Pancreas (tissue), 10 donors: ENCODE results near the gene USH1G. TPM values are rescaled to one million over a fixed set of nuclear protein-coding genes. Genes with fewer than 3 reads are reported as not detected.

Experiments used
- ATAC-seq, 4 donors: fragments of 200-7000 bp; cut with Tn5 transposase; one replicate each; pipeline versions ENCODE4 v1.8.0 to v1.9.1; 2020; ENCODE audit warnings: mild to moderate bottlenecking in 4 of 4, moderate library complexity in 4 of 4
- DNase-seq, 6 donors: peaks; one replicate each; pipeline ENCODE4 v3.0.0-alpha.2; 2020
- FAIRE-seq: peaks from 2 replicates; lab custom pipeline; 2012; peaks lifted over from hg19 to GRCh38; lab: Jason Lieb, UNC
- H3K27ac ChIP-seq, 4 donors: fragments of 200-600 bp; sonication (generic); 1 replicate in 3 of 4; 2 replicates in 1 of 4; pipeline versions ENCODE4 v1.5.0 to v1.8.0; 2020
- H3K27me3 ChIP-seq, 4 donors: fragments of 200-600 bp; one replicate each; pipeline ENCODE4 v1.8.0; 2021
- H3K36me3 ChIP-seq, 3 donors: fragments of 200-600 bp; sonication (generic) in 1 of 3; one replicate each; pipeline versions ENCODE4 v1.5.0 to v1.8.0; 2020 to 2021
- H3K4me1 ChIP-seq, 3 donors: fragments of 200-600 bp; one replicate each; pipeline ENCODE4 v1.8.0; 2021
- H3K4me3 ChIP-seq, 4 donors: fragments of 200-600 bp; sonication (generic) in 2 of 4; one replicate each; pipeline versions ENCODE4 v1.5.0 to v1.8.0; 2020 to 2021
- H3K9me3 ChIP-seq, 4 donors: fragments of 200-600 bp; one replicate each; pipeline ENCODE4 v1.8.0; 2021
- WGBS, 2 donors: extraction: QIAGEN DNeasy Blood & Tissue Kit; methylation state at CpG; one replicate each; pipeline ENCODE4 v1.1.7; 2013; 5-methylcytosine and 5-hydroxymethylcytosine counted together
- intact Hi-C, 3 donors: fragments of 100-400 bp; cut with DNase I; formaldehyde crosslinking; loops; one replicate each; pipeline versions ENCODE4 v1.11.1 to v1.14.2; 2022
- polyA plus RNA-seq, 2 donors: library from polyadenylated mRNA; stranded (reverse); fragments of 200-250 nt; gene quantifications; one replicate each; pipeline ENCODE4 v1.2.3, GENCODE V29; 2013
- total RNA-seq, 6 donors: library from RNA; stranded (reverse); fragmentation: NEBNext Ultra II Directional in 4 of 6; extraction: Animal tissue kit (Norgen Biotek cat#: 25700) in 4 of 6; gene quantifications; one replicate each; pipeline versions ENCODE4 v1.2.1 to v1.2.4, GENCODE V29; 2021 to 2023
- TF ChIP-seq, protein P1 (sequence below), 4 donors: fragments of 200-600 bp; sonication (generic) in 3 of 4; IDR thresholded peaks; one replicate each; pipeline versions ENCODE4 v1.5.0 to v1.8.0; 2021; ENCODE audit warnings: antibody characterized with exemption in 4 of 4
- donor health status: healthy with polysubstance abuse.
- donor health status: DM: no; HTN: no; CAD: no; lungs with moderate emphysema.
- donor health status: DM: no; HTN: no; CAD: no.
- donor health status: control.
- donor health status: control.
- donor health status: Bipolar disorder and iron deficiency.
- donor health status: DM: yes; HTN: yes; CAD: no.
- donor health status: DM: no; HTN: no; CAD: no.
- donor health status: DM: no; HTN: no; CAD: no.
- donor health status: DM: yes; HTN: yes; CAD: no.

Gene USH1G
- total and polyA plus RNA-seq, 8 donors, result 0.03 to 0.17 (median 0.09) TPM; not detected in 1

DNA sequence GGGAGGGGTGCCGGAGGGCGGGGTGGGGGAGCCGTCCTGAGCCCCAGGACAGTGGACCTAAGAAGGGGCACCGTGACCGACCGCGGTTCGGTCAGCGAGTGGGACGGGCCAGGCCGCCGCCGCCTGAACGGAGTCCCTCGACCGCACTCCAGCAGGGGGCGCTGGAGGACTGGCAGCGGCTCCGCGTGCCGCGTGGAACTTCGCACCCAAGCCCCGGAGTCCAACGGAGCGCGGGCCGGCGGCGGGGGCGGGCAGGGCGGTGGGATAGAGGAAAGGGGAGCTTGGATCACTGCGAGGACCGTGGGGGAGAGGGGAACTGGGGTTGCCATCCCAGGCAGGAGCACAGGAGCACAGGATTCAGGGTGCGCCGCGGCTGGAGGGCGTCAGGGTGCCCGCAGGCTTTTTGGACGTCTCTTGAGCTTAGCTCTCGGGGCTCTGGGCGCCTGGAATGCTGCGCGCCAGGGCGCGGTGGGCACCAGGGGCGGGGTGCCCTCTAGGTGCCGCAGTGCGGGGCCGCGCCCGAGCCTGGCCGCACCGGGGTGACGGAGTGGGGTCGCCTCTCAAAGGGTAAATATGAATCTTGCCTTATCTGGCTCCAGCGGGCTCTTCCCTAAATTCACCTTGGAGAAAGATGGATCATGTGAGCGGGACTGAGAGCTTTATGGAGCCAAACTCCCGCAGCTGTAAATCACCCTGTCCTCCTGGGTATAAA, 639 bp upstream of the USH1G start:
- Histone ChIP-seq H3K27ac (no peak overlapping the region), H3K4me1 (peaks cover 5 to 12% (median 8%) of the 10 kb centered on the region in 3 donors), H3K36me3 (no peaks in the 10 kb centered on the region), H3K4me3 (peak overlapping the region in 2 of 4 donors; percentile 35 to 46), H3K9me3 (no peaks in the 10 kb centered on the region), H3K27me3 (peaks cover 0 to 11% (median 4%) of the 10 kb centered on the region in 4 donors)
- TF ChIP-seq, protein P1, sequence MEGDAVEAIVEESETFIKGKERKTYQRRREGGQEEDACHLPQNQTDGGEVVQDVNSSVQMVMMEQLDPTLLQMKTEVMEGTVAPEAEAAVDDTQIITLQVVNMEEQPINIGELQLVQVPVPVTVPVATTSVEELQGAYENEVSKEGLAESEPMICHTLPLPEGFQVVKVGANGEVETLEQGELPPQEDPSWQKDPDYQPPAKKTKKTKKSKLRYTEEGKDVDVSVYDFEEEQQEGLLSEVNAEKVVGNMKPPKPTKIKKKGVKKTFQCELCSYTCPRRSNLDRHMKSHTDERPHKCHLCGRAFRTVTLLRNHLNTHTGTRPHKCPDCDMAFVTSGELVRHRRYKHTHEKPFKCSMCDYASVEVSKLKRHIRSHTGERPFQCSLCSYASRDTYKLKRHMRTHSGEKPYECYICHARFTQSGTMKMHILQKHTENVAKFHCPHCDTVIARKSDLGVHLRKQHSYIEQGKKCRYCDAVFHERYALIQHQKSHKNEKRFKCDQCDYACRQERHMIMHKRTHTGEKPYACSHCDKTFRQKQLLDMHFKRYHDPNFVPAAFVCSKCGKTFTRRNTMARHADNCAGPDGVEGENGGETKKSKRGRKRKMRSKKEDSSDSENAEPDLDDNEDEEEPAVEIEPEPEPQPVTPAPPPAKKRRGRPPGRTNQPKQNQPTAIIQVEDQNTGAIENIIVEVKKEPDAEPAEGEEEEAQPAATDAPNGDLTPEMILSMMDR (IDR thresholded peaks at IDR 0.05), result peak; percentile 75 to 90 (median 84)
- intact Hi-C loops, result no loop called here
- FAIRE-seq (no peak), DNase-seq (peak; percentile 47 to 96 (median 80)), ATAC-seq (peak; percentile 83 to 89 (median 85))
- WGBS, 2 donors, result 2 to 5% methylated on average over 54 to 59 of the region's 59 CpGs

DNA sequence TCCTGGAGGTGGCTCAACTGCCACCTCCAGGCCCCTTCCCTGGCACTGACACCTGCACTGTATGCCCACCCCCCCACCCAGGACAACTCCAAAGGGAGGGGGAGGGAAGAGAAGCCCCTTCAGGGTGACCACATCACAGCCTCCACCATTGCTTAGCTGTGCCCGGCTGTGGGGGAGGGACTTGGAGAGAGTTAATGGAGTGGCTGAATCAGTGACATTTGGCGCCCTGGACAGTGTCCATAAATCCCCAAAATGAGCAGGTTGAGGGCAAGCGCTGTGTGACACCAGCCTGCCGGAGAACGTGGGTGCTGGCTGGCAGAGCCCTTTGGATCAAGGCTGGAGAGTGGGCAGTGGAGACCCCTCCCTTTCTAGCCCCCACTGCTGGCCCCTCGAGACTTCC, 883 bp downstream of the USH1G start:
- FAIRE-seq (no peak), ATAC-seq (no peak)

DNA sequence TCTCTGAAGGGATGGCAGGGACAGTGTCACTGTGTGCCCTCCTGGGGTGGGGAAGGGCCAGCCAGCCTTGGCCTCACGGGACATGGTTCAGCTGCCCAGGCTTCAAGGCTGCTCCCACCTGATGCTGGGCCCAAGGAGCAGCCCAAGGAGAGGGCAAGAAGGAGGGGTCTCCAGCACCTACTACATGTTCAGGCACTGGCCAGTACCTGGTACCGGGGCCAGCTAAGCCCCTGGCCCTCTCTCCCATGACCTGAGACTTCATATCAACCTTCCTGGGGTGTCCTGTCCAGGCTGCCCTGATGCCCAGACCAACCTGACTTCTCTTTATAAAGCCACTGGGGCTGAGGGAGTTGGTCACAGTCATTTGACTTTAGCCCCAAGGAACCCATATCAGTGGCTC, 1.3 kb downstream of the USH1G start:
- Histone ChIP-seq H3K4me1 (peaks cover 5 to 12% (median 8%) of the 10 kb centered on the region in 3 donors), H3K4me3 (no peak overlapping the region), H3K27me3 (peaks cover 0 to 8% (median 4%) of the 10 kb centered on the region in 4 donors), H3K27ac (no peak overlapping the region), H3K9me3 (no peaks in the 10 kb centered on the region), H3K36me3 (no peaks in the 10 kb centered on the region)
- DNase-seq (no peak), ATAC-seq (no peak), FAIRE-seq (no peak)
- TF ChIP-seq, protein P1 (IDR thresholded peaks at IDR 0.05), result no peak
- intact Hi-C loops, result no loop called here
- 88 to 97% methylated on average over 2 of the region's 2 CpGs for WGBS, 2 donors

More for the DNA sequence above, 883 bp downstream of the USH1G start:
- DNase-seq, result no peak
- H3K27ac ChIP-seq, result no peak overlapping the region
- H3K9me3 ChIP-seq, result no peaks in the 10 kb centered on the region
- 55 to 66% methylated on average over 6 of the region's 6 CpGs for WGBS, 2 donors
- H3K4me3 ChIP-seq, result no peak overlapping the region
- peaks cover 5 to 12% (median 8%) of the 10 kb centered on the region in 3 donors for H3K4me1 ChIP-seq
- intact Hi-C loops, result no loop called here
- no peaks in the 10 kb centered on the region for H3K36me3 ChIP-seq
- peaks cover 0 to 9% (median 4%) of the 10 kb centered on the region in 4 donors for H3K27me3 ChIP-seq
- TF ChIP-seq, protein P1 (IDR thresholded peaks at IDR 0.05), result no peak

DNA sequence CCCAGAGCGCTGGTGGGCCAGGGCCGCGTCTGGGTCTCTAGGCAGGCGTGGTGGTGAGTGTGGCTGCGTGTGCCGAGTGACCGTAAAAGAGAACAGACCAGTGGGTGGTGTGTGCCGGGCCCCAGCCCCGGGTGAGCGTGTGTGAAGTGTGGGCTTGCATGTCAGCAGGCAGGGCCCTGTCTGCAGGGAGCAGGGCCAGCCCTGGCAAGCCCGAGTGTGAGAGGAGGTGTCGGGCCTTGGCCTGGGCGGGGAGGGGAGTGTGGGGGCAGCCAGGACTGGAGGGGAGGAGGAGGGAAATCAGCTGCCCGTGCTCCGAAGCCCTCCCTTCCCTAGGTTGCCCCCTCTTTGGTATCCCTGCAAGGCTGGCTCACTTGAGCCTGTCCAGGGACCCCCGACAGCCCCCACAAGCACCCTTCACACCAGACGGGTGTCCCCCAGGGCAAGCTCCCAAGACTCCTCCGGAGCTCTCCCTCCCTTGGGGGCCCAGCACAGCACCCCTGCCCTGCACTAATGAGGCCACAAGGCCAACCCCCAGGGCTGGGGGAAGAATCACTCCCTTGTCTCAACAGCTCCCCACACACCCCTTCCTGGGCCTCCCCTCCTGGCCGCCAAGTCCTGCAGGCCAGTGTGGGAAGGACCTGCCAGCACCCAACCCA, 1.9 kb downstream of the USH1G start:
- H3K27me3 ChIP-seq, result peaks cover 0 to 8% (median 4%) of the 10 kb centered on the region in 4 donors
- WGBS, 2 donors, result 52% methylated on average over 15 to 19 of the region's 19 CpGs
- ATAC-seq (no peak), FAIRE-seq (no peak), DNase-seq (peak in 1 of 6 donors; percentile 64)
- no peak overlapping the region for H3K4me3 ChIP-seq
- no peak overlapping the region for H3K27ac ChIP-seq
- H3K36me3 ChIP-seq, result no peaks in the 10 kb centered on the region
- H3K9me3 ChIP-seq, result no peaks in the 10 kb centered on the region
- TF ChIP-seq, protein P1 (IDR thresholded peaks at IDR 0.05), result no peak
- peaks cover 5 to 12% (median 8%) of the 10 kb centered on the region in 3 donors for H3K4me1 ChIP-seq
- intact Hi-C loops, result no loop called here
